GM19099 (cell line): Measurements from ENCODE around the gene NEK1.
A peak's percentile ranks its signal among the peaks of the same experiment; 100 is the strongest.

Experiments
- POLR2A ChIP-seq: IDR thresholded peaks from 3 replicates; pipeline ENCODE4 v1.6.1; 2011; ENCODE audit warnings: low read depth; ENCODE audit not compliant: insufficient read length; ENCODE audit errors: extremely low read depth

NEK1 gene, protein sequence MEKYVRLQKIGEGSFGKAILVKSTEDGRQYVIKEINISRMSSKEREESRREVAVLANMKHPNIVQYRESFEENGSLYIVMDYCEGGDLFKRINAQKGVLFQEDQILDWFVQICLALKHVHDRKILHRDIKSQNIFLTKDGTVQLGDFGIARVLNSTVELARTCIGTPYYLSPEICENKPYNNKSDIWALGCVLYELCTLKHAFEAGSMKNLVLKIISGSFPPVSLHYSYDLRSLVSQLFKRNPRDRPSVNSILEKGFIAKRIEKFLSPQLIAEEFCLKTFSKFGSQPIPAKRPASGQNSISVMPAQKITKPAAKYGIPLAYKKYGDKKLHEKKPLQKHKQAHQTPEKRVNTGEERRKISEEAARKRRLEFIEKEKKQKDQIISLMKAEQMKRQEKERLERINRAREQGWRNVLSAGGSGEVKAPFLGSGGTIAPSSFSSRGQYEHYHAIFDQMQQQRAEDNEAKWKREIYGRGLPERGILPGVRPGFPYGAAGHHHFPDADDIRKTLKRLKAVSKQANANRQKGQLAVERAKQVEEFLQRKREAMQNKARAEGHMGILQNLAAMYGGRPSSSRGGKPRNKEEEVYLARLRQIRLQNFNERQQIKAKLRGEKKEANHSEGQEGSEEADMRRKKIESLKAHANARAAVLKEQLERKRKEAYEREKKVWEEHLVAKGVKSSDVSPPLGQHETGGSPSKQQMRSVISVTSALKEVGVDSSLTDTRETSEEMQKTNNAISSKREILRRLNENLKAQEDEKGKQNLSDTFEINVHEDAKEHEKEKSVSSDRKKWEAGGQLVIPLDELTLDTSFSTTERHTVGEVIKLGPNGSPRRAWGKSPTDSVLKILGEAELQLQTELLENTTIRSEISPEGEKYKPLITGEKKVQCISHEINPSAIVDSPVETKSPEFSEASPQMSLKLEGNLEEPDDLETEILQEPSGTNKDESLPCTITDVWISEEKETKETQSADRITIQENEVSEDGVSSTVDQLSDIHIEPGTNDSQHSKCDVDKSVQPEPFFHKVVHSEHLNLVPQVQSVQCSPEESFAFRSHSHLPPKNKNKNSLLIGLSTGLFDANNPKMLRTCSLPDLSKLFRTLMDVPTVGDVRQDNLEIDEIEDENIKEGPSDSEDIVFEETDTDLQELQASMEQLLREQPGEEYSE (N-terminal part only)

DNA sequence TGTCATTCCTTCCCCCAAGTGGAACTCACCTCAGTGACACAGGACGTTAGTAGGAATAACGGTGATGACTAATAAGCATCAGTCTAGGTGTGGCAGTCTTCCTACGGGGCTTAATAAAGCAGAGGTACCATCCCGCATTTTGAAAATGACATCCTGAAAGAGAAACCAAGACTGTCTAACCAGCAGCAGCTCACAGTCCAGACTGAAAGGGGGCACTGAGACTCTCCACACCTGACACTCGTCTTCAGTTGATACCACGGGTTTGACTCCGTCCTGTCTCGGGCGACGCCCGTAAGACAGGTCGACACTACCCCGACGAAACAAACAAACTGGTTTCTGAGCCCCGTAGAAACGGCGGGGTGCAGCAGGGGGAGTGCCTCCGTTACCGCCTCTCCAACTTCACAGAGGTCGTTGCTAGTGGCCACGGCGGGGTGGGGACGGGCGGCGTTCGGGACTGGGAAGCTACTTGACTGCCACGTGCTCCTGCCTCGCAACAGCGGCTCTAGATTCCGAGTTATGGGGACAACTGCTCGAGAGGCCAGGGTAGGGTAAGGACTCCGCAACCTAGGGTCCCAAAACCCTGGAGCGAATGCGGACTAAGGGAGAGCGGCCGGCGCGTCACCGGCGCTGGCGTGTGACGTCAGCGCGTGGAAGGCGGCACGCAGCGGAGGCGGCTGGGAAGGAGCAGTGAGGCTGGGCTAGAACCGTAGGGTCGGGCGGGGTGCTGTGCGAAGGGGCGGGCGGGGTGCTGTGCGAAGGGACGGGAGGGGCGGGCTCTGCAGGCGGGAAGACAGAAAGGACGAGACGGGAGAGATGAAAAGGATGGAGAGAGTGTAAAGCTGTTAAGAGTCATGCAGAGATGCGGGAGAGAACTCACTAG lies at the start of gene NEK1:
TSS of gene NEK1 (minus strand) at position 593 of the 880 bp plus-strand sequence. CDS start 9,953 bp downstream, outside the sequence.
- TF ChIP-seq POLR2A = peak; percentile 93

DNA sequence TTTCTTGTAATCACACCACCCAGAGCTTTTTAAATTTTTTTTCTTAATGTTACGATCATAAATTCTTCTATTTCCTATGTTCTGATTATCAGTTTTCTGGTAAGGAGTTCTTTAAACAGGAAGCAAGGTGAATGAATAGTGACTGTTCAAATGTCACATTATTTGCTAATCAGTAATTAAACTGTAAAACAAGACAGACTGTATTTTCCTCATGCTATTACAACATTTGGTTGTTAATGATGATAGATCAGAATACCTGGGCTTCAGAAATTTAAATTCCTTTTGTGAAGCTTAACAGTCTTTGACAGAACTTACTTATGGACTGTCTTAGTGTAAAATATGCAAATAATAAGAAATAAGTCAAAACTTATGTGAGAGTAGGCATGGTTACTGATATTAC lies 49.4 kb upstream of the NEK1 start:
- no peak for TF ChIP-seq POLR2A

DNA sequence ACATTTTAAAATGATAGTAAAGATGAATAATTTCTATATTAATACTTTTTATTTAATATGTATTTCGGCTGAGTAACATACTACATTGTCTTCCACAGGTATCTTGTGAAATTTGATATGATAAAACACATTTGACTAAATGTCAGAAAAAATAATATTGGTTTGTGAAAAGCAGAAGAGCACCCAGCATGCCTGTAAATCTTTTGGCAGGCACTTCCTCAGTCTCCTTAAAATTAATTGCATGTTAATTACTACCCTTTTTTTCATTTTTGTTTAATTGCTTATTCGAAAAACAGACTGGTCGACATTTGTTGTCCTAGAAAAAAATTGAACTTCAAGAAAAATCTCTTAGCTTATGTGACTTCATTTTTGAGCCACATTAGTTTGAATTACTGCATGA lies 48.5 kb upstream of the NEK1 start:
- no peak for TF ChIP-seq POLR2A

DNA sequence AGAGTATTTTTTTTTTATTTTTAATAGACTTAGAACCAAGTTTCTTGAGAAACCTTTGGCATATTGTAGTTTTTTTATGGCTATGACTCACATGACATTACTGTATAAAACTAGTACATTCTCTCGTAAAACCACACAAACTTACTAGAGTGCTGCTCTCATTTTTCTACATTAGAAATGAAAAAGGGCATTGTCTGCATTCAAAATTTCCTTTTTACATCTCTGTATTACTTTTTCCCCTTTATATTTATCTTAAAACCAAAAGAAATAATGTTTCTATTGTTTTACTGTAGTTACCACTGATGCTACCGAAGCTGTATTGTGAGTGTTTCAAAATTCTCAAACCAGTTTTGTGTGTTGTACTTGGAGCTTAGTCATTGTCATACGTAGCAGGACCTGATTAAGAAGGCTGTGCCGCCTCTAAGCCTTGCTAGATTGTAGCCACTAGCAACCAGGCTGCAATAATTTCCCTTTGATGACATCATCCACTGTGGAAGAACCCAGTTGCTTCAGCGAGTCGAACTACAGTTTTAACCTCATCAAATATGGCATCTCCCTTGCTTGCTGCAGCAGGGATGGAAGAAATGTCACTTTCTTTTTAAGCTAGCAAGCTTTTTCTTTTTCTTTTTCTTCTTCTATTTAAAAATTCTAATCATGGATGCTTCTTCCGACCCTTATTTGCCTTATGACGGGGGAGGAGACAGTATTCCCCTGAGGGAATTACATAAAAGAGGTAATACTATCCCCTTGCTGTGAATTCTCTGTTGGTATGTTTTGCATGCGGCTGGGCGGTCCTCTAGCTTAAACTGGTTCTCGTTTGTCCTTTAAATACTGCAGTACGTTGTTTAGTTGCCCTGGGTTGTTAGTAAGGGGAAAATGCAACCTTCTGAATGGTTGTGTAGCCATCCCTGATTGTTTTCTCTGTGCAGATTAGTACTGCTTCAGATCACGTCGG lies 47.6 kb upstream of the NEK1 start:
- TF ChIP-seq POLR2A = peak; percentile 38

DNA sequence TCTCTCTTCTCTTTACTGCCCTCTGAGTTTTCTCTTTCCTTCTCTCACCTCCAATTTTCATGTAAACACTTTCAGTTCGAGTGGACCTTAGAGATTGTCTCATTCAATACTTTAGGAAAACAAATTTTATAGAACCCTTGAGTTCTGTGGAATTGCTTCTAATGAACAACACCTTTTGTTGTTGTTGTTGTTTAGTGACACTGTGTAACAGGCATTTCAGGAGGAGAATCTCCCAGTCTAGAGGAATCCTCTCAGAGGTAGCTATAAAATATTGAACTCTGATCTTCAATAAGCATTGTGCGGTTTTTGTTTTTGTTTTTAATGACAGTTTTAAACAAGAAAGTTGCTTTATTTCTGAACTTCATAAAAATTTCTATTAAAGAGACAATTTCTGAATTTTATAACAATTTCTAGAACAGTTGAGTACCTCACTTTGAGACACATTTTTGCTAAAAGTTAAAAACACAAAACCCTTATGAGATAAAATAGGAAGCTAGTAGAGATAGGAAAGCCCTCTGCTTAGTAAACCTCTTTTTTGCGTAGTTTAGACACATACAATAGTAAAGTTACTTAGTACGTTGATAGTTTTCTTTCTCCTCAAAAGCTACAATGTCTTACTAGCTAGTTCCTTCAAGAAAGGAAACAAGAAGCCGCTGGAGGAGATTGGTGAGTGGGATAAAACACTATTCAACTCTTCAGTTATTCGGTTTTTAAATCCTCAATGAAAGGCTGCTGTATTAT lies 46.8 kb upstream of the NEK1 start:
- no peak for TF ChIP-seq POLR2A

DNA sequence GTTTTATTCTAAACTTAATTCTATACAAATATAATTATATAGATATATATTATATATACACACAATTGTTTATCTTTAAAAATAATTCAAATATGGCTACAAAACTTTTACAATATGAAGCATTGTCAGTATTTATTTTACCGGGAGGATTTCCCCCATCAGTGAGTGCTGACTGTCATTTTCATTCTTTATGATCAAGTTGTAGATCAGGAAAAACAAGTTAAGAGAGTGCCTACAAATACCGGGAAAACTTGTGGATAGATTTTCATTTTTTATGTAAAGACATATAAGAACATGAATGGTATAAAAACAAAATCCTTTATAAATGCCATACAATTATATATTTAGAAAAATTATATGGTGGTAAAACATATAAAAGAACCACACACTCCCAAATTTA lies 45.8 kb upstream of the NEK1 start:
- no peak for TF ChIP-seq POLR2A

DNA sequence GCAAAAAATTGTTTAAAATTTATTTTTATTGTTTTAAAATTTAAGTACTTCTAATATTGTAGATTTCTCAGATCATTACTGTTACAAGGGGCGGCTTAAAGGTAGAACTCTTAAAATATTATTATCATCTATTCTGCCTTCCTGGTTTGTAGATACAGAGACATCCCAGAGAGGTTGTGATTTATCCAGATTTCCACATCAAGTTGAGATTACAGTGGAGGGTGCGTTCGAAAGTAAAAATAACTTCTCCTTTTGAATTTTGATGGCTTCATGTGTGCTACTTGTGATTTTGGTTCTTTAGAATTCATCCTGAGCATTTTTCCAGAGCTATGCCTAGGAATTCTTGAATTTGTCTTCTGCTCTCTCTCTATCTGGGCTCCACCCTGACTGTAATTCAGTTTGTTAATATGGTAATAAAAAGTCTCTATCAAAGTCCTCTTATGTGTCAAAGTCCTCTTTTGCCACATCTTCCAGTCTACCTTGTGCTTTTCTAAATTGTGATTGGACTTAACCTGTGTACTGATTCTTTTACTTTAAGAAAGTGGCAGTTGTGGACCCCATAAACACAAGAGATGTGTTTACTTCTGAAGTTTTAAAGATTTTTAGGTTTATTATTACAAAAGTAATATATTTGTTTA lies 45.2 kb upstream of the NEK1 start:
- no peak for TF ChIP-seq POLR2A

DNA sequence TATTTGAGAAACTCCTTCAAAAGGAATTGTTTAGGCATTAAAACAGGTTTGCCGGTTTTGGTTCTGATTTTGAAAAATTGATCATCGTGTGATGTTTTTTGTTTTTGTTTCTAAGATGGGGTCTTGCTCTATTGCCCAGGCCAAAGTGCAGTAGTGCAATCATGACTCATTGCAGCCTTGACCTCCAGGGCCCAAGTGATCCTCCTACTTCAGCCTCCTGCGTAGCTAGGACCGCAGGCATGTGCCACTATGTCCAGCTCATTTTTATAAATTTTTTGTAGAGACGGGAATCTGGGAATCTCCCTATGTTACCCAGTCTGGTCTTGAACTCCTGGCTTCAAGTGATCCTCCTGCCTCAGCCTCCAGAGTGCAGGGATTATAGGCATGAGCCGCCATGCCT lies 43.0 kb upstream of the NEK1 start:
- TF ChIP-seq POLR2A = no peak

DNA sequence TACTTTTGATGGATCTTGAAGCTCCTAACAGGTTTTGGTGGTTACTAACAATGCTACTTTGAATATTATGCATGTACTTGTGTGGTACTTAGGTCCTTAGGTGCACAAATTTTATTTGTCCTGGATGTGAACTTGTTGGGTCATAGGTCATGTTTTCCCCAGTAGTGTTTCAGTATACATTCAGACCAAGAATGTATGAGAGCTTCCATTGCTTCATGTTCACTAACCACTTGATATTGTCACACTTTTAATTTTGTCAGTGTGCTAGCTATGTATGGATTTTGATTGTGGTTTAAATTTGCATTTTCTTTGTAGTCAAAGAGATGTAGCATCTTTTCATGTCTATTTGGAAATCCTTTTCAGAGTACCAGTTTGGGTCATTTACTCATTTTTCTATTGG lies 40.2 kb upstream of the NEK1 start:
- no peak for TF ChIP-seq POLR2A

DNA sequence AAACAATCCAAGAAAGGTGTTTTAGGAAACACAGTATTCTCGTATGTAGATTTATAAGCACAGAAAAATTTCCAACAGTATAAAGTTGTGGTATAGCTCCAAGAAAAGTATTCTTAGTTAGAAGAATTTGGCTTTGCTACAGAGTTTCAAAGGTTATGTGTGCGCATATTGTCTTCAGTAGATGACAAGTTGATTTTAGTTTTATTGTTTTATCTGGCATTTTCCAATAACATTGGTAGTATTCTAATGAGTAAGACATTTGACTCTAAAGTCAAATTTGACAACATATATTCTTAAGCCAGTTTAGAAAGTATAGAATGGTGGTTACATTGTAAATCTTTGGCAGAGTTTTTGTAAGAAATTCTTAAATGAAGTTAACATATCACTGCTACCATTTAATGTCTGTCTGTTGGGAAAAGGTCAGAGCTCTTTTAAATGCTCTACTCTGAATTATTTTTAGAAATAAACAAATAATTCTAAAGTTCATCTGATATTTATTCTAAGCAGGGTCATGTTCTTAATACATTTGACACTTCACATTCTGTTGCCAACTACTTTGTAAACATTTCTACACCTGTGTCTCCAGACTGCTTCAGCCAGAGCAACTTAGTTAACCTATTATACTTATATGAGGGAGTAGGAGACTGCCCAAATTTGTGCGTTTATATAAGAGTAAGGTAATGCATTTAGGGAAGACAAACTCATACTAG lies 38.0 kb upstream of the NEK1 start:
- TF ChIP-seq POLR2A = no peak

DNA sequence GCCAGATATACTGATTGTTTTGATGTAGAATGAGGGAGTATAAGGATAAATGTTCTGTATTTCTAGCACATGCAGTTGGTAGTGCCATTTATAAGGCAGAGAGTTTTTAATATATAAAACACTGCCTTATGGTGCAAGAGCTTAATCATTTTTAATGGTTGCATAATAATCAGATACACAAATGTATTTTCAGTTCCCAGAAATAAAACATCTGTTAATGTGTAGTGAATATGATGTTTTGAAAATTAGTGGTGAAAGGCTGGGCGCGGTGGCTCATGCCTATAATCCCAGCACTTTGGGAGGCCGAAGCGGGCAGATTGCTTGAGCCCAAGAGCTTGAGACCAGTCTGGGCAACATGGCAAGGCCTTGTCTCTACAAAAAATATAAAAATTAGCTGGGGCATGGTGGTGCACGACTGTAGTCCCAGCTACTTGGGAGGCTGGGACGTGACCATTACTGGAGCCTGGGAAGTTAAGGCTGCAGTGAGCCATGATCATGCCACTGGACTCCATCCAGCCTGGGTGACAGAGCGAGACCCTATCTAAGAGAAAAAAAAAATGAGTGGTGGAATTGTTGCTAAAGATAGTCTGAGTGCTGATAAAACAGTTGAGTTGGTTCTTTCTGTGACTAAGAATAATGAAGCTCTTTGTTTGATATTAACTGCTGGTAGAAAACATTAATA lies 37.3 kb upstream of the NEK1 start:
- TF ChIP-seq POLR2A = no peak
